Duodenal mucosa (tissue), 2 donors: ENCODE data around the gene PAPLN.

ENCODE experiments used
- H3K27ac ChIP-seq: one replicate; pipeline ENCODE4 v1.7.0; 2013; ENCODE audit warnings: low read depth, low read length
- H3K27me3 ChIP-seq, 2 donors: one replicate each; pipeline ENCODE4 v1.7.0; 2013; ENCODE audit warnings: low read length in 2 of 2, control low read depth in 1 of 2; ENCODE audit not compliant: insufficient read depth in 2 of 2, control insufficient read depth in 1 of 2
- H3K36me3 ChIP-seq, 2 donors: one replicate each; pipeline ENCODE4 v1.7.0; 2013; ENCODE audit warnings: low read length in 2 of 2, control low read depth in 1 of 2; ENCODE audit not compliant: insufficient read depth in 2 of 2, control insufficient read depth in 1 of 2
- H3K4me1 ChIP-seq, 2 donors: one replicate each; pipeline ENCODE4 v1.7.0; 2013; ENCODE audit warnings: low read length in 2 of 2, control low read depth in 1 of 2; ENCODE audit not compliant: insufficient read depth in 2 of 2, control insufficient read depth in 1 of 2
- H3K4me3 ChIP-seq, 2 donors: one replicate each; pipeline ENCODE4 v1.7.0; 2013; ENCODE audit warnings: low read length in 2 of 2, low read depth in 1 of 2
- H3K9ac ChIP-seq, 2 donors: one replicate each; pipeline ENCODE4 v1.7.0; 2013; ENCODE audit warnings: low read length in 2 of 2, low read depth in 1 of 2
- H3K9me3 ChIP-seq, 2 donors: one replicate each; pipeline ENCODE4 v1.7.0; 2013; ENCODE audit warnings: low read length in 2 of 2, control low read depth in 1 of 2; ENCODE audit not compliant: control insufficient read depth in 1 of 2

PAPLN gene

GRCh38 chr14:73227812-73228781, 9.2 kb upstream of the PAPLN start:
- H3K27me3 ChIP-seq: no peaks in the 10 kb centered on the region
- peaks cover 1 to 22% of the 10 kb centered on the region in 2 donors for H3K36me3 ChIP-seq
- H3K4me3 ChIP-seq: no peak overlapping the region
- H3K4me1 ChIP-seq: peaks cover 0 to 3% of the 10 kb centered on the region in 2 donors
- no peak overlapping the region for H3K9ac ChIP-seq
- H3K9me3 ChIP-seq: no peaks in the 10 kb centered on the region
- no peak overlapping the region for H3K27ac ChIP-seq

DNA sequence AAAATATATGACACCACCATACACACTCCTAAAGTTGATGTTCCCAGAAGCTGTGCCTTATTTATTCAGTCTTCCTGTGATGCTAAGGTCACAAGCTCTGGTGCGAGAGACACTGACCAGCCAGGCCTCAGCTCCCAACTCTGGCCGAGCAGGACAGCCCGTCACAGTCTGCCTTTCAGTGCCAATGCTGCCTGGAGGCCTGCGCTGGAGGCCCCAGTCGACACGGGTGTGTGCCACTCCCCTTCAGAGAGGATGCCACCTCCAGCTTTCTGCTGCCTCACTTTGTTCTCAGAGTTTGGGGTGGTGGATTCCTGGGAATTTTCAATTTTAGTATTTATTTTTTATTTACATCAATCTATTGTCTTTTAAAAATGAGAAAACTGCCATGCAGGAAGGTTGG, 7.3 kb upstream of the PAPLN start:
- Histone ChIP-seq H3K9ac (no peak overlapping the region), H3K4me3 (no peak overlapping the region), H3K9me3 (no peaks in the 10 kb centered on the region), H3K27ac (no peak overlapping the region), H3K27me3 (no peaks in the 10 kb centered on the region), H3K4me1 (peaks cover 2 to 6% of the 10 kb centered on the region in 2 donors), H3K36me3 (peaks cover 0 to 19% of the 10 kb centered on the region in 2 donors)

- Histone ChIP-seq H3K9me3 (no peaks in the 10 kb centered on the region), H3K27me3 (peaks cover 0 to 4% of the 10 kb centered on the region in 2 donors), H3K36me3 (peaks cover 0 to 15% of the 10 kb centered on the region in 2 donors), H3K4me1 (peaks cover 14 to 18% of the 10 kb centered on the region in 2 donors), H3K9ac (no peak overlapping the region), H3K27ac (no peak overlapping the region), H3K4me3 (no peak overlapping the region)
Measured at GRCh38 chr14:73231981-73232851, 5.1 kb upstream of the PAPLN start.

DNA sequence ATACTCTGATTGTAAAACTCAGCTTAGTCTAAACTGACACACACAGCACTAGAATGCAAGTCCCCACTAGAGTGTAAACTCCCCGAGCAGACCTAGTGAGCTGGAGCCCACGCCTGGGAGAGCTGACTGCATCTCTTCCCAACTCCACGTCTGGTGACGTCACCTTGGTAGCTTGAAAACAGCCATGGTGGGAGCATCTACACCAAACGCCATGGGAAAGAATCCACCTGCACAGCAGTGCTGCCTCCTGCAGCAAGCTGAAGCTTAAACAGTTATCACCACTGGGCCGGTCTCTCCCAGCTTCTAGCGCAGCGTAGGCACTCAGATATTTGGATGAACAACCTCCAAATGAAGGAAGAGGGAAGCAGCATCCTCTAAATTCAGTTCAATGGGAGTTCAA, 4.3 kb upstream of the PAPLN start:
- no peaks in the 10 kb centered on the region for H3K9me3 ChIP-seq
- no peak overlapping the region for H3K9ac ChIP-seq
- peaks cover 0 to 7% of the 10 kb centered on the region in 2 donors for H3K27me3 ChIP-seq
- H3K4me1 ChIP-seq: peaks cover 14 to 18% of the 10 kb centered on the region in 2 donors
- H3K27ac ChIP-seq: no peak overlapping the region
- no peak overlapping the region for H3K4me3 ChIP-seq
- peaks cover 0 to 13% of the 10 kb centered on the region in 2 donors for H3K36me3 ChIP-seq

DNA sequence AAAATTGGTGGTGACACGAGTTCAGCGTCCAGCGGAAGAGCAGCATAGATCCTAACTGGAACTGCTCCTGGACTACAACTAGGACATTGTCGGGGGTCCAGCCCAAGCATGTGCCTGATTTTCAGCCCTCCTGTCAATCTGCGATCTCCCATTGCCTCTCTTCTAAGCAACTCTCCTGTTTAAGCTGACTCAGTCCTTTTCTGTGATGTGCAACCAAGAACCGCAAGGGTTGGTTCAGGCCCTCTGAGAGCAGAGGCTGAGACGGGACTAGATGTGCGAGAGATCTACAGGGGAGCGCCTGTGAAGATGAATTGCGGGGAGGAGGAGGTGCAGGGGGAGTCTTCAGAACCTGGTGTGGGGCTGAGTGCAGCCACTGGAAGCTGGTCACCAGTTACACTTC, 3.7 kb upstream of the PAPLN start:
- H3K9ac ChIP-seq: no peak overlapping the region
- H3K4me3 ChIP-seq: no peak overlapping the region
- peaks cover 0 to 12% of the 10 kb centered on the region in 2 donors for H3K27me3 ChIP-seq
- peaks cover 19 to 23% of the 10 kb centered on the region in 2 donors for H3K4me1 ChIP-seq
- no peak overlapping the region for H3K27ac ChIP-seq
- H3K36me3 ChIP-seq: peaks cover 0 to 9% of the 10 kb centered on the region in 2 donors
- H3K9me3 ChIP-seq: no peaks in the 10 kb centered on the region

- peaks cover 23 to 26% of the 10 kb centered on the region in 2 donors for H3K4me1 ChIP-seq
- H3K27me3 ChIP-seq: peaks cover 4 to 16% of the 10 kb centered on the region in 2 donors
- H3K9ac ChIP-seq: no peak overlapping the region
- no peaks in the 10 kb centered on the region for H3K9me3 ChIP-seq
- H3K4me3 ChIP-seq: no peak overlapping the region
- H3K36me3 ChIP-seq: peaks cover 0 to 4% of the 10 kb centered on the region in 2 donors
- H3K27ac ChIP-seq: no peak overlapping the region
Measured at GRCh38 chr14:73234029-73234428, 3.3 kb upstream of the PAPLN start.

DNA sequence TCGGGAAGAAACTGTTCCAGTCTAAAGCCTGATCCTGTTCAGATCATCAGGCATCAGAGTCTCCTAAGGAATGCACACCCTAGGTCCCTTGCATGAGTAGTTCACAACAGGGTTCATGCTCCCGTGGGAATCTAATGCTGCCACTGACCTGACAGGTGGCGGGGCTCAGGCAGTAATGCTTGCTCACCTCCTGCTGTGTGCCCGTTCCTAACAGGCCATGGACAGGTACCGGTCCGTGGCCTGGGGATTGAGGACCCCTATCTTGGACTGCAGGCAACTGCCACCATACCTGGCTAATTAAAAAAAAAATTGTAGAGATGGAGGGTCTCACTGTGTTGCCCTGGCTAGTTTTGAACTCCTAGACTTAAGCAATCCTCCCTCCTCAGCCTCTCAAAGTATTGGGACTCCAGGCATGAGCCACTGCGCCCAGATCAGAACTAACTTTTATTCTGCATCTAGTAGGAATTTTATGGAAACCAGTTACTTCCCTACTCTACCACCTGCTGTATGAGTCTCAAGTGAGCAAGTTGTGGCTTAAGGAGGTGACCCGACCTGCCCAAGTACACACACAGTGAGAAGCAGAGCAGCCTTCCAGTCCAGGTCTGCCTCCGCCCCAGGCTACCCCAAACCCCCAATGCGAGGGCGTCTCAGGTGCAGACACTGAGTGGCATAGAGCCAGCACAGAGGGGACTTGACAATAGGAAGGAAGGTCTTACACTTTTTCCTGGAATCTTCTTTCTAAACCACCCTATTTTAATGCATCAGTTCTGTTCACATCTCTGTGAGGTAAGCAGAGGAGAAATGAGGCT, 2.5 kb upstream of the PAPLN start:
- H3K27me3 ChIP-seq: peaks cover 7 to 23% of the 10 kb centered on the region in 2 donors

GRCh38 chr14:73235531-73236155, 1.7 kb upstream of the PAPLN start:
- peak overlapping the region in 1 of 2 donors; percentile 14 for H3K9ac ChIP-seq
- H3K36me3 ChIP-seq: no peaks in the 10 kb centered on the region
- H3K9me3 ChIP-seq: no peaks in the 10 kb centered on the region
- no peak overlapping the region for H3K27ac ChIP-seq
- peak overlapping the region in 1 of 2 donors; percentile 27 for H3K4me3 ChIP-seq
- peaks cover 26 to 28% of the 10 kb centered on the region in 2 donors for H3K4me1 ChIP-seq
- peaks cover 10 to 23% of the 10 kb centered on the region in 2 donors for H3K27me3 ChIP-seq

More for the DNA sequence above, 2.5 kb upstream of the PAPLN start:
- Histone ChIP-seq H3K9me3 (no peaks in the 10 kb centered on the region), H3K4me3 (peak overlapping the region in 1 of 2 donors; percentile 27), H3K4me1 (peaks cover 26 to 28% of the 10 kb centered on the region in 2 donors), H3K36me3 (no peaks in the 10 kb centered on the region), H3K9ac (peak overlapping the region in 1 of 2 donors; percentile 14), H3K27ac (no peak overlapping the region)

GRCh38 chr14:73236157-73236556, 1.1 kb upstream of the PAPLN start:
- Histone ChIP-seq H3K27me3 (peaks cover 10 to 23% of the 10 kb centered on the region in 2 donors), H3K4me1 (peaks cover 26 to 28% of the 10 kb centered on the region in 2 donors), H3K9ac (no peak overlapping the region), H3K4me3 (no peak overlapping the region), H3K36me3 (no peaks in the 10 kb centered on the region), H3K9me3 (no peaks in the 10 kb centered on the region), H3K27ac (no peak overlapping the region)
